ENCODE data around the gene TNFRSF8. TPM values are rescaled to one million over a fixed set of nuclear protein-coding genes. Genes with fewer than 3 reads are reported as not detected.
A peak's percentile ranks its signal among the peaks of the same experiment; 100 is the strongest.

Gene TNFRSF8
- total and polyA plus RNA-seq, 10 donors, result 1.3 to 7.6 (median 2.0) TPM

DNA sequence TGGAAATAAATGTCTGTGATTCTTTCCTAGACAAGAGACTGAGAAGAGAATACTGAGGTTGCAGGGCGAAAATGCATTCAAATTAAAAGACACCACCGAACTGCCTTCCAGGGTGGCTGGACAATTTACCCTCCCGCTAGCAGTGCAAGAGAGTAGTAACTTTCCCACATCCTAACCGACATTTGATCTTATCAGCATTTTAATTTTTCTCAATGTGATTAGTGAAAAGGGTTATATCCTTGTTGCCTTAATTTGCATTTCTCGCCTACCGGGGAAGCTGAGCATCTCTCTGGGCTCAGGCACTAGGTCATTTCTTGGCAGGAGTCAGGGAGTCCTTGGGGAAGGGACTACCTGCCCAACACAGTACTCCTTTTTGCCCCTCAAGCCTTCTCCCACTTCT, 2.8 kb downstream of the TNFRSF8 start:
- intact Hi-C loops (cut with DNase I; ENCODE audit: low total_unique reads), result no loop called here
- H3K27ac ChIP-seq, result no peak overlapping the region
- TF ChIP-seq POLR2AphosphoS5 (IDR thresholded peaks at IDR 0.05) (no peak), POLR2A (IDR thresholded peaks at IDR 0.05) (no peak)
- TF ChIP-seq, protein P1, sequence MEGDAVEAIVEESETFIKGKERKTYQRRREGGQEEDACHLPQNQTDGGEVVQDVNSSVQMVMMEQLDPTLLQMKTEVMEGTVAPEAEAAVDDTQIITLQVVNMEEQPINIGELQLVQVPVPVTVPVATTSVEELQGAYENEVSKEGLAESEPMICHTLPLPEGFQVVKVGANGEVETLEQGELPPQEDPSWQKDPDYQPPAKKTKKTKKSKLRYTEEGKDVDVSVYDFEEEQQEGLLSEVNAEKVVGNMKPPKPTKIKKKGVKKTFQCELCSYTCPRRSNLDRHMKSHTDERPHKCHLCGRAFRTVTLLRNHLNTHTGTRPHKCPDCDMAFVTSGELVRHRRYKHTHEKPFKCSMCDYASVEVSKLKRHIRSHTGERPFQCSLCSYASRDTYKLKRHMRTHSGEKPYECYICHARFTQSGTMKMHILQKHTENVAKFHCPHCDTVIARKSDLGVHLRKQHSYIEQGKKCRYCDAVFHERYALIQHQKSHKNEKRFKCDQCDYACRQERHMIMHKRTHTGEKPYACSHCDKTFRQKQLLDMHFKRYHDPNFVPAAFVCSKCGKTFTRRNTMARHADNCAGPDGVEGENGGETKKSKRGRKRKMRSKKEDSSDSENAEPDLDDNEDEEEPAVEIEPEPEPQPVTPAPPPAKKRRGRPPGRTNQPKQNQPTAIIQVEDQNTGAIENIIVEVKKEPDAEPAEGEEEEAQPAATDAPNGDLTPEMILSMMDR (IDR thresholded peaks at IDR 0.05 in 8 of 11, conservative IDR thresholded peaks at IDR 0.05 in 3 of 11), result no peak
- 24 to 46% (median 35%) methylated on average over 6 of the region's 6 CpGs for WGBS, 5 donors
- H3K36me3 ChIP-seq, result no peaks in the 10 kb centered on the region
- no peaks in the 10 kb centered on the region for H3K9me3 ChIP-seq
- peaks cover 6 to 93% (median 51%) of the 10 kb centered on the region in 7 donors for H3K27me3 ChIP-seq (replicated peaks in 1 of 7)
- H3K4me3 ChIP-seq, result no peak overlapping the region
- no peak for DNase-seq
- H3K4me1 ChIP-seq, result peaks cover 5 to 59% (median 28%) of the 10 kb centered on the region in 6 donors

DNA sequence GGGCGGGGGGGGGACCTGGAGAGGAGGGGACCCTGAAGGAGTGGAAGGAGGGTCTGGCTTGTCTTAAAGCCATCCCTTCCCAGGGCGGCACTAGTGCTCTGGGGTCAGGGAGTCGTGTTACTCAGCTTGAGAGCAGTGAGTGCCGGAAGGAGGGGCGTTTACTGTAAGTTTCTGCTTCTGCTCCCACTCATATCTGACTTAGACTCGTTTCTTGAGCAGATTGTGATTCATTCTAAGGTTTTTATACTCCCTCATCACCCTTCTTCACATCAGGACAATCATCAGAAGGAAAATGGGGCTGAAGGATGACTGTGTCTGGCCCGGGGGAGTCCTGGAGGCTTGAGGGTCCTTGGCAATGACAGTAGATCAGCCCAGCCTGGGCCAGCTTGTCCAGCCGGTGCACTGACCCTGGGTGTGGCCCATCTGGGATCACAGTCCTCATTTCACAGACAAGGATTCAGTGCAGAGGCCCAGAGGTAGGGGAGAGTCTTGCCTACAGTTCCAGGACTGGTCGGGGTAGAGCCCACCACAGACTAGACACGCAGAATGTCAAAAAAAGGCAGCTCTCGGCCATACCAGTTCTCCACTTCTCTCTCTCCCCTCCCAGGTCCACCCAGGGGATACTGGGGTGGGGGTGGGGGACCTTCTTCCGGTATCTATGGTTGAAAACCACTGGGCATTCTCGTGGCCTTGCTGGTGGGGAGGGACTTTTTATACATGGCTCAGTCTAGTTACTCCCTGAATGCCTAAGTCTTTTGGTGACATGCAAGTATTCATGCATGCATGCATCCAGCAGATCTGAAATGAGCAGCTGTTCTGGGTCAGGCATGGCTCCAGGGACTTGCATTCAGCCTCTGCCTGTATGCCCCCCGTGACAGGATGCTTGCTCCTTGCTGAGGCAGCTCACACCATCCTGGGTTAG, 5.1 kb downstream of the TNFRSF8 start:
- WGBS, 5 donors, result 32 to 57% (median 53%) methylated on average over 14 of the region's 14 CpGs
- TF ChIP-seq, protein P1 (IDR thresholded peaks at IDR 0.05 in 8 of 11, conservative IDR thresholded peaks at IDR 0.05 in 3 of 11), result no peak
- TF ChIP-seq POLR2AphosphoS5 (IDR thresholded peaks at IDR 0.05), result peak in 1 of 3 donors; percentile 38
- no peaks in the 10 kb centered on the region for H3K9me3 ChIP-seq
- peaks cover 6 to 88% (median 46%) of the 10 kb centered on the region in 7 donors for H3K27me3 ChIP-seq (replicated peaks in 1 of 7)
- H3K4me3 ChIP-seq, result peak overlapping the region in 1 of 8 donors; percentile 15
- intact Hi-C loops (cut with DNase I; ENCODE audit: low total_unique reads), result no loop called here
- H3K36me3 ChIP-seq, result no peaks in the 10 kb centered on the region
- H3K4me1 ChIP-seq, result peaks cover 4 to 55% (median 24%) of the 10 kb centered on the region in 6 donors
- peak overlapping the region in 7 of 8 donors; percentile 52 to 73 (median 68) for H3K27ac ChIP-seq
- DNase-seq, result no peak

DNA sequence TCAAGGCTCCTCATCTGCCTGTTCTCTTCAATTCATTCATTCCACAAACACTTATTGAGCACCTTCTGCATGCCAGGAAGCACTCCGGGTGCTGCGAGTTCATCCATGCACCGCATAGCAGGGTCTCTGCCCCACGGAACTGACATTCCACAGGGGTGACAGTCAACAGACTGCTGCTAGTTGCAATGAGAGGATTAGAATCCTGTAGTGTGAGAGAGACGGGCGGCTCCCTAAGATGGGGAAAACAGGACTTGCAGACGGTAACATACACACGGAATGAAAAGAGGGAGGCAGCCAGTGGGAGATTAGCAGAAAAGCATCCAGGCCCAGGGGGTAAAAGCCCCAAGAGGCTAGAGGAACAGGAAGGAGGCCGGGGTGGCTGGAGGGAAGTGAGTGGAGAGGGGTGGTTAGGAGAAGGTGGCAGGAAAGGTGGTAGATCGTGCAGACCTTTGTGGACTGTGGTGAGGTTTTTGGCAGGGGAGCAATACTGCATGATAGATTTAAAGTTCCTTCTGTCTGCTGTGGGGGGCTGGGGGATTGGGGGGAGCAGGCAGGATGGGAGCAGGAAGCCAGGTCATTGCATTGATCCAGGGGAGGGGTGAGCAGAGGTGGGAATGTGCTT, 6.6 kb downstream of the TNFRSF8 start:
- Histone ChIP-seq H3K4me3 (no peak overlapping the region), H3K9me3 (no peaks in the 10 kb centered on the region), H3K27me3 (replicated peaks in 1 of 7) (peaks cover 0 to 72% (median 30%) of the 10 kb centered on the region in 7 donors), H3K36me3 (no peaks in the 10 kb centered on the region), H3K27ac (peak overlapping the region in 2 of 8 donors; percentile 70 to 73), H3K4me1 (peaks cover 0 to 40% (median 12%) of the 10 kb centered on the region in 6 donors)
- 39 to 50% (median 43%) methylated on average over 10 of the region's 10 CpGs for WGBS, 5 donors
- intact Hi-C loops (cut with DNase I; ENCODE audit: low total_unique reads), result no loop called here
- no peak for TF ChIP-seq POLR2AphosphoS5 (IDR thresholded peaks at IDR 0.05)
- TF ChIP-seq POLR2A (IDR thresholded peaks at IDR 0.05), result no peak
- TF ChIP-seq, protein P1 (IDR thresholded peaks at IDR 0.05 in 8 of 11, conservative IDR thresholded peaks at IDR 0.05 in 3 of 11), result no peak
- DNase-seq, result no peak

DNA sequence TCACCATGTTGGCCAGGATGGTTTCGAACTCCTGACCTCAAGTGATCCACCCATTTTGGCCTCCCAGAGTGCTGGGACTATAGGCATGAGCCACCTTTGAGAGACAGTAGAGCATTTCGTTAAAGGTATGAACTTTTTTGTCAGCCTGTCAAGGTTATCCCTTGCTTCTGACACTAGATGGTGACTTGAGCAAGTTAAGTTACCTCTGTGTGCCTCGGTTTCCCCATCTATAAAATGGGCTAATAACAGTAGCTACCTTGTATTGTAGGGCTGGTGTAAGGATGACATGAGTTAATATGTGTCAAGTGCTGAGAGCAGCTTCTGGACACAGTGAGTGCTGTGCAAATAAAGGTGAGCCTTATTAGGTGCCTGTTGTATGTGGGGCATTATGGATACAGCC, 8.8 kb downstream of the TNFRSF8 start:
- Histone ChIP-seq H3K4me3 (no peak overlapping the region), H3K27me3 (replicated peaks in 1 of 7) (peaks cover 0 to 50% (median 11%) of the 10 kb centered on the region in 7 donors), H3K9me3 (no peaks in the 10 kb centered on the region), H3K36me3 (no peaks in the 10 kb centered on the region), H3K4me1 (peaks cover 0 to 32% (median 11%) of the 10 kb centered on the region in 6 donors), H3K27ac (no peak overlapping the region)
- TF ChIP-seq POLR2A (IDR thresholded peaks at IDR 0.05) (no peak), POLR2AphosphoS5 (IDR thresholded peaks at IDR 0.05) (no peak)
- TF ChIP-seq, protein P1 (IDR thresholded peaks at IDR 0.05 in 8 of 11, conservative IDR thresholded peaks at IDR 0.05 in 3 of 11), result no peak
- WGBS, 5 donors, result 86 to 89% (median 88%) methylated on average over 3 of the region's 3 CpGs
- no peak for DNase-seq
- intact Hi-C loops (cut with DNase I; ENCODE audit: low total_unique reads), result no loop called here

All from spleen (tissue), 11 donors.